HG03575 (cell line): ENCODE data around the gene DUSP12.

ENCODE experiments used
- ATAC-seq: cut with Tn5 transposase; IDR thresholded peaks from one replicate; pipeline ENCODE4 v1.9.1; 2021; ENCODE audit not compliant: unreplicated experiment, insufficient number of reproducible peaks, low FRiP score; ENCODE audit errors: extremely low read depth

Gene DUSP12

DNA sequence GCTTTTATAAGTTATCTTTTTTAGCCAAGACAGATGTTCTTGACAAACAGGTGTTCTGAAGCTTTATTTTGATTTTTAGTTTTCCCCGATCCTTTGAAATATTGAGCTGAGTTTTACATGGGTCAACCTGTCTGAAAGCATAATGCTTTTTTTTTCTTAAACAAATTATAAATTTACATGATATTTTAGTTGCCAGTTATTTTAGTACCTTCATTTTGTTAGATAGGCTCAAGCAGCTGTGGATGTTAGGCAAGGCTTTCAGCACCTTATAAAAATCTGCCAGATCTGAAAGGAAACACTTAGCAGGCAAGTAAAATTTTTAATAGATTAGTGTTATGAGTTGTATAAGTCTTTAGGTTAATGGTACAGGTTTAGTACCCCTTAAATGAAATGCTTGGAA lies 50.2 kb downstream of the DUSP12 start:
- no peak for ATAC-seq

DNA sequence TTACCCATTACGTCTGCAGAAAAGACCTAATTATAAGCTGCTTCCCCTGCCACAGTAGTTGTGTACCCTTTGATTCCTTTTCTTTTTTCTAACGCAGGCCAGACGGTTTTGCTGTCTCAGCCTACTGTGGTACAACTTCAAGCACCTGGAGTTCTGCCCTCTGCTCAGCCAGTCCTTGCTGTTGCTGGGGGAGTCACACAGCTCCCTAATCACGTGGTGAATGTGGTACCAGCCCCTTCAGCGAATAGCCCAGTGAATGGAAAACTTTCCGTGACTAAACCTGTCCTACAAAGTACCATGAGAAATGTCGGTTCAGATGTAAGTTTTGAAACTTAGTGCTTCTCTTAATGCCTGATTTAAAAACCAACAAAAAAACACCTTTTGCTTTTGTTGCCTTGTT lies 52.4 kb downstream of the DUSP12 start:
- no peak for ATAC-seq

DNA sequence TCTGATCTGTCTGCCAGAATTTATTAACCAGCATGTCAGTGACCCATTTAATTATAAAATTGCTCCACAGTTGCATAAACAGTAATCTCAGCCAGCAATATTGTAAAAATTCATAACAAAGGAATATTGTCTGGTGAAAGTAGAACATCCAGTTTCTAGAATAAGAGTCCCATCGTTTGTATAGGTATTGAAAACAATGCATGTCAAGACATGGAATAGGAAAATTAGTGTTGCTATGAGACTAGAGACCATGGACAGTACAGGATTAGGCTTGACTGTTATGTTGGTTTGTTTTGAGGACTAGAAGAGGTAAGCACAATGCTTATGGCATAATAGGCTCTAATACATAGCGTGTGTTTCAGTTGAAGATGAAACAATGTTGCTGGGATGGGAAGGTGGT lies 53.6 kb downstream of the DUSP12 start:
- no peak for ATAC-seq

DNA sequence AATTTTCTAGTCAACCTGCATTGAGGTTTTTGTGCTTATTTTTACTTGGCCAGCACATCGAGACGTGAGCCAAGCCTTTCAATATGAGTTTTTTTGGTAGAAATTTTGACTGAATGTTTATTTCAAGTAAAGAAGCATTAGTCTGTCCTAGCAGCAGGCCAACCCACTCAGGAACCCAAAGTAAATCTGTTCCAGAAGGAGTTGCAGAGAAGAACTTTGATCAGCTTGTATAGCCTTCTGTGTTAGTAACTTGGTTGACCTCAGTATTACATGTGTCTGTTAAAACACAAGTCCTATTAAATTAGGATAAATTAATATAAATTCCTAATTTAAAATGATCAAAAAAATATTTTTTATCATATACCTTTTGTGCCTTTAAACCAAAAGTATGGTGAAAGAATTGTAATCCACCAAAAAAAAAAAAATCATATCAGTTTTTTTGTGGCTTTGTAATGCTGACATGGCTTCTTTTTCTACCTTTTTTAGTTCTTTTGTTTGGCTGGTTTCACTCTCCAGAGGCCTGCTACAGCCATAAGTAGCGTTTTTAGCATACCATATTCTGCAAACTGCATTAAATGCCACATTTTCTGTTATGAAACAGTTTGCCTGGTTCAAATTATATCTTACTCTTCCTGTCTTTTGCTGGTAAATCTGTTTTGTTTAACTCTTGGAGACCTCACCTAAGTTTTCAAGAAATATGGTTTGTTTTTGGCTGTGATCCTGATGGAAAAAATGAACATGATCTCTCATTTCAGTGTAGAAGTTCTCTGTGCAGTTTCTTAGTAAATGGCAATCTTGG lies 56.0 kb downstream of the DUSP12 start:
- no peak for ATAC-seq
